HCT116 (cell line): ENCODE data around the gene GLB1L. TPM values are rescaled to one million over a fixed set of nuclear protein-coding genes. Genes with fewer than 3 reads are reported as not detected.

Experiments
- ATAC-seq: fragments of 200-7000 bp; cut with Tn5 transposase; 2 replicates; pipeline ENCODE4 v1.9.1; 2020; ENCODE audit warnings: mild to moderate bottlenecking, moderate library complexity
- BruUV-seq: library from RNA; stranded (reverse); fragments of 400-500 nt; replicated peaks from 2 replicates; lab custom pipeline; 2021; lab: Mats Ljungman, UMichigan
- CTCF ChIA-PET: fragments of 300-600 bp; sonication (Branson Sonifier 250); formaldehyde crosslinking; loops from one replicate; lab custom pipeline; 2021; ENCODE audit warnings: antibody characterized with exemption; lab: Charles Lee
- POLR2A ChIA-PET: fragments of 300-600, 350-600 bp; sonication (Branson Sonifier 250); formaldehyde crosslinking; loops from one replicate; lab custom pipeline; 2021; ENCODE audit warnings: antibody characterized with exemption; lab: Charles Lee
- RAD21 ChIA-PET, 2 experiments: fragments of 300-600 bp; sonication (Branson Sonifier 250); formaldehyde crosslinking; loops; one replicate each; lab custom pipeline; 2023; ENCODE audit warnings: low total read pairs in 2 of 2; ENCODE audit not compliant: uncharacterized antibody in 2 of 2, unreplicated experiment in 2 of 2, low non-redundant PET in 1 of 2; lab: Charles Lee
- DNase-seq: peaks from one replicate; pipeline ENCODE4 v3.0.0-alpha.2; 2010; ENCODE audit warnings: low read depth, low spot score
- H2AFZ ChIP-seq: fragments of 200-600 bp; shearing (Covaris generic), sonication (generic); 2 replicates; pipeline ENCODE4 v1.6.1; 2017; ENCODE audit warnings: low read depth, mixed run types, mixed read lengths, antibody characterized with exemption, low read length; ENCODE audit not compliant: poor library complexity, severe bottlenecking
- H3K27ac ChIP-seq: 2 replicates; pipeline ENCODE4 v1.5.1; 2012; ENCODE audit warnings: low read depth, low read length
- H3K27me3 ChIP-seq: fragments of 200-600 bp; sonication (generic); 2 replicates; pipeline ENCODE4 v1.6.1; 2016; ENCODE audit warnings: mixed run types, low read length, mixed read lengths; ENCODE audit not compliant: insufficient read depth
- H3K36me3 ChIP-seq, 2 experiments: fragments of 200-500 bp in 1 of 2; fragments of 200-600 bp in 1 of 2; sonication (Bioruptor generic) in 1 of 2; sonication (generic) in 1 of 2; 2 replicates each; pipeline versions ENCODE4 v1.5.1 to v1.6.1; 2014 to 2016; ENCODE audit warnings: low read length in 2 of 2, inconsistent platforms in 1 of 2, mixed read lengths in 1 of 2, mixed run types in 1 of 2; ENCODE audit not compliant: insufficient read depth in 2 of 2, control insufficient read depth in 1 of 2
- H3K4me1 ChIP-seq, 2 experiments: fragments of 200-600 bp in 1 of 2; sonication (generic) in 1 of 2; 2 replicates each; pipeline versions ENCODE4 v1.5.1 to v1.6.1; 2012 to 2017; ENCODE audit warnings: low read length in 2 of 2, inconsistent platforms in 1 of 2, mild to moderate bottlenecking in 1 of 2, mixed read lengths in 1 of 2, mixed run types in 1 of 2, moderate library complexity in 1 of 2; ENCODE audit not compliant: insufficient read depth in 2 of 2, control insufficient read depth in 1 of 2
- H3K4me2 ChIP-seq: fragments of 200-600 bp; sonication (generic); 2 replicates; pipeline ENCODE4 v1.6.1; 2017; ENCODE audit warnings: mixed run types, low read length, mixed read lengths
- H3K4me3 ChIP-seq, 2 experiments: fragments of 200-600 bp in 1 of 2; sonication (generic) in 1 of 2; replicated peaks in 1 of 2; 2 replicates each; pipeline ENCODE4 v1.5.1; 2011 to 2016; ENCODE audit warnings: low read length in 2 of 2, control low read depth in 1 of 2, low read depth in 1 of 2, mild to moderate bottlenecking in 1 of 2, mixed read lengths in 1 of 2, mixed run types in 1 of 2
- H3K79me2 ChIP-seq: fragments of 200-600 bp; sonication (generic); 2 replicates; pipeline ENCODE4 v1.6.1; 2017; ENCODE audit warnings: mild to moderate bottlenecking, mixed run types, low read length, moderate library complexity, mixed read lengths; ENCODE audit not compliant: insufficient read depth
- H3K9ac ChIP-seq: fragments of 200-600 bp; sonication (generic); 2 replicates; pipeline ENCODE4 v1.6.1; 2016; ENCODE audit warnings: low read length, mixed read lengths
- H3K9me2 ChIP-seq: fragments of 200-600 bp; sonication (generic), shearing (Covaris generic); 2 replicates; pipeline ENCODE4 v1.6.1; 2017; ENCODE audit warnings: mixed run types, mild to moderate bottlenecking, moderate library complexity; ENCODE audit not compliant: insufficient read depth
- H3K9me3 ChIP-seq, 2 experiments: fragments of 200-500 bp in 1 of 2; fragments of 200-600 bp in 1 of 2; sonication (Bioruptor generic) in 1 of 2; sonication (generic) in 1 of 2; 2 replicates each; pipeline ENCODE4 v1.6.1; 2014 to 2017; ENCODE audit warnings: low read length in 2 of 2, mixed read lengths in 2 of 2, inconsistent platforms in 1 of 2, low read depth in 1 of 2, mild to moderate bottlenecking in 1 of 2, mixed run types in 1 of 2, moderate library complexity in 1 of 2; ENCODE audit not compliant: control insufficient read depth in 1 of 2, insufficient read depth in 1 of 2
- H4K20me1 ChIP-seq: fragments of 200-600 bp; sonication (generic), shearing (Covaris generic); 2 replicates; pipeline ENCODE4 v1.6.1; 2017; ENCODE audit warnings: mixed run types, mild to moderate bottlenecking, moderate library complexity; ENCODE audit not compliant: insufficient read depth
- ELF1 ChIP-seq: IDR thresholded peaks from 2 replicates; pipeline ENCODE4 v1.6.1; 2012; ENCODE audit warnings: low read depth, borderline replicate concordance
- EZH2phosphoT487 ChIP-seq: fragments of 200-600 bp; IDR thresholded peaks from 2 replicates; pipeline ENCODE4 v1.6.1; 2018; ENCODE audit warnings: antibody characterized with exemption, borderline replicate concordance
- POLR2A ChIP-seq: IDR thresholded peaks from 2 replicates; pipeline ENCODE4 v1.7.0; 2011; ENCODE audit warnings: borderline replicate concordance; ENCODE audit not compliant: insufficient read depth, insufficient read length; ENCODE audit errors: extremely low read depth
- POLR2AphosphoS5 ChIP-seq: IDR thresholded peaks from 2 replicates; pipeline ENCODE4 v1.6.1; 2011; ENCODE audit warnings: mild to moderate bottlenecking, low read depth, low read length, moderate library complexity
- RAD21 ChIP-seq: IDR thresholded peaks from 2 replicates; pipeline ENCODE4 v1.6.1; 2012; ENCODE audit warnings: low read depth, mild to moderate bottlenecking
- SRF ChIP-seq: IDR thresholded peaks from 2 replicates; pipeline ENCODE4 v1.6.1; 2012; ENCODE audit warnings: low read depth
- TCF7L2 ChIP-seq: IDR thresholded peaks from 2 replicates; pipeline ENCODE4 v1.7.0; 2011; ENCODE audit warnings: borderline replicate concordance, inconsistent platforms; ENCODE audit not compliant: insufficient read depth, insufficient read length; ENCODE audit errors: extremely low read depth
- YY1 ChIP-seq: IDR thresholded peaks from 2 replicates; pipeline ENCODE4 v1.6.1; 2011; ENCODE audit warnings: low read length, low read depth, moderate library complexity, mild to moderate bottlenecking; ENCODE audit not compliant: insufficient replicate concordance; ENCODE audit errors: extremely low read depth
- ZNF274 ChIP-seq: fragments of 200-500 bp; sonication (Bioruptor generic); IDR thresholded peaks from 2 replicates; pipeline ENCODE4 v1.6.1; 2014; ENCODE audit warnings: mild to moderate bottlenecking, low read depth, low read length, inconsistent platforms
- intact Hi-C: fragments of 100-400 bp; cut with micrococcal nuclease; formaldehyde crosslinking; loops from 2 replicates; pipeline ENCODE4 v1.10.0; 2022
- total RNA-seq: library from RNA; stranded (reverse); gene quantifications from one replicate; pipeline ENCODE4 v1.2.1, GENCODE V29; 2021; ENCODE audit not compliant: unreplicated experiment
- TF ChIP-seq, protein P1 (sequence below): IDR thresholded peaks from 2 replicates; pipeline ENCODE4 v1.6.1; 2011; ENCODE audit warnings: mild to moderate bottlenecking, low read length, moderate library complexity; ENCODE audit not compliant: insufficient replicate concordance; ENCODE audit errors: extremely low read depth

Gene GLB1L
- total RNA-seq, 1 experiment from 2014 or later, result 6.6 TPM

DNA sequence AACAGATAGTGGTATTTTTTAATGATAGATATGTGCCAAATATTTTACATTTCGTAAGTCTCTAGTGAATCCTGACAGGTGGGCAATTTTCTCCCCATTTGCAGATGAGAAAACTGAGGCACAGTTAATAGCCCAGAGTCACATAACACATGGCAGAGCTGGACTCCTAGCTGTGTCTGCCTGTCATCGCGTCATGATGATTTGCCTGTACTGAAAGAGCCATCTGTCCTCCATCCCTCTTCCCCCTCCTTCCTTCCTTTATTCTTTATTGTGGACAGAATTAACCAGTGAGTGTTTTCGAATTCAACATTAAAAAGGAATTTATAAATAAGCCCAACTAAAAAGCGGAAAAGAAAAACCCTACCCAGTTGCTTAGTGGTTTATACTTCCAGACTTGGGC lies 37.1 kb upstream of the GLB1L start:
- TF ChIP-seq EZH2phosphoT487 (no peak), TCF7L2 (no peak), ELF1 (no peak), POLR2A (no peak)
- RAD21 ChIA-PET, result no interaction called here
- H3K36me3 ChIP-seq, result no peaks in the 10 kb centered on the region
- BruUV-seq, result no TSS peak
- H4K20me1 ChIP-seq, result no peaks in the 10 kb centered on the region
- H2AFZ ChIP-seq, result no peak overlapping the region
- no peaks in the 10 kb centered on the region for H3K27me3 ChIP-seq
- intact Hi-C loops, result no loop called here
- peaks cover 27 to 40% of the 10 kb centered on the region in 2 experiments for H3K4me1 ChIP-seq
- no peaks in the 10 kb centered on the region for H3K9me3 ChIP-seq
- DNase-seq, result no peak
- H3K9ac ChIP-seq, result no peak overlapping the region
- H3K4me3 ChIP-seq, result no peak overlapping the region
- CTCF ChIA-PET, result interaction anchor here (2.2 kb wide), 1 partner anchor 13 kb away, joined by 8 read pairs; no protein-coding TSS in a partner anchor
- no peak overlapping the region for H3K27ac ChIP-seq
- POLR2A ChIA-PET, result interaction anchor here (1.4 kb wide), 1 partner anchor 8 kb away, joined by 3 read pairs; no protein-coding TSS in a partner anchor
- no peaks in the 10 kb centered on the region for H3K79me2 ChIP-seq
- no peak overlapping the region for H3K4me2 ChIP-seq
- ATAC-seq, result no peak
- H3K9me2 ChIP-seq, result no peaks in the 10 kb centered on the region

DNA sequence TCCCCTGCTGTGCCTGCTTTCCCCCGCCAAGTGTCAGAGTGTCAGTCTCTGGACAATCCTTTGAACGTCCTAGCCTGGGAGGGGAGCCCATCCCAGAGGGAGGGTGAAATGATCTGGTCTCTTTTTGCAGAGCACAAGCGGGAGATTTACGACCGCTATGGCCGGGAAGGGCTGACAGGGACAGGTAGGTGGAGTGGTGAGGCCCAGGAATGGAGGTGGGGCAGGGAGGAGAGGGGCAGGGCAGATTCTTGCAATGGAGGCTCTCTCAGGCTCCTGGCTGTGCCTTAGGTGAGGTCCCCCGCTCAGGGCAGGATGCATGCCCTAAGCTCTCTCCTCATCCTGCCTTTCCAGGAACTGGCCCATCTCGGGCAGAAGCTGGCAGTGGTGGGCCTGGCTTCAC lies 36.3 kb upstream of the GLB1L start:
- Histone ChIP-seq H3K4me3 (no peak overlapping the region), H3K9me3 (no peaks in the 10 kb centered on the region), H2AFZ (no peak overlapping the region), H3K27ac (no peak overlapping the region), H3K9me2 (no peaks in the 10 kb centered on the region), H3K9ac (no peak overlapping the region), H3K27me3 (no peaks in the 10 kb centered on the region), H4K20me1 (no peaks in the 10 kb centered on the region), H3K36me3 (no peaks in the 10 kb centered on the region), H3K4me1 (peaks cover 26 to 42% of the 10 kb centered on the region in 2 experiments), H3K79me2 (no peaks in the 10 kb centered on the region), H3K4me2 (no peak overlapping the region)
- no TSS peak for BruUV-seq
- ChIA-PET POLR2A (no interaction called here), CTCF (interaction anchor here (2.2 kb wide), 1 partner anchor 13 kb away, joined by 8 read pairs; no protein-coding TSS in a partner anchor), RAD21 (no interaction called here)
- DNase-seq (no peak), ATAC-seq (no peak)
- TF ChIP-seq RAD21 (no peak), SRF (no peak), TCF7L2 (no peak), ELF1 (no peak), POLR2AphosphoS5 (no peak), ZNF274 (no peak), EZH2phosphoT487 (no peak), YY1 (no peak)
- TF ChIP-seq, protein P1, sequence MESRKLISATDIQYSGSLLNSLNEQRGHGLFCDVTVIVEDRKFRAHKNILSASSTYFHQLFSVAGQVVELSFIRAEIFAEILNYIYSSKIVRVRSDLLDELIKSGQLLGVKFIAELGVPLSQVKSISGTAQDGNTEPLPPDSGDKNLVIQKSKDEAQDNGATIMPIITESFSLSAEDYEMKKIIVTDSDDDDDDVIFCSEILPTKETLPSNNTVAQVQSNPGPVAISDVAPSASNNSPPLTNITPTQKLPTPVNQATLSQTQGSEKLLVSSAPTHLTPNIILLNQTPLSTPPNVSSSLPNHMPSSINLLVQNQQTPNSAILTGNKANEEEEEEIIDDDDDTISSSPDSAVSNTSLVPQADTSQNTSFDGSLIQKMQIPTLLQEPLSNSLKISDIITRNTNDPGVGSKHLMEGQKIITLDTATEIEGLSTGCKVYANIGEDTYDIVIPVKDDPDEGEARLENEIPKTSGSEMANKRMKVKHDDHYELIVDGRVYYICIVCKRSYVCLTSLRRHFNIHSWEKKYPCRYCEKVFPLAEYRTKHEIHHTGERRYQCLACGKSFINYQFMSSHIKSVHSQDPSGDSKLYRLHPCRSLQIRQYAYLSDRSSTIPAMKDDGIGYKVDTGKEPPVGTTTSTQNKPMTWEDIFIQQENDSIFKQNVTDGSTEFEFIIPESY, result no peak
- intact Hi-C loops, result no loop called here
